Osteocyte (in vitro differentiated cells): Measurements from ENCODE around the gene PARN. TPM values are rescaled to one million over a fixed set of nuclear protein-coding genes. Genes with fewer than 3 reads are reported as not detected.
"Not testable (repeated sequence)": the region's sequence is repeated elsewhere in the genome, so short reads cannot be mapped to it uniquely, and the experiment has no call there.

Experiments
- DNase-seq: peaks from one replicate; pipeline ENCODE4 v3.0.0; 2021; ENCODE audit warnings: mixed read lengths; ENCODE audit not compliant: unreplicated experiment; ENCODE audit errors: extremely low spot score
- H3K27ac Mint-ChIP-seq: one replicate; pipeline ENCODE4 v1.8.0; 2021; ENCODE audit warnings: mild to moderate bottlenecking, mixed read lengths; ENCODE audit not compliant: unreplicated experiment
- H3K27me3 Mint-ChIP-seq: one replicate; pipeline ENCODE4 v1.8.0; 2021; ENCODE audit warnings: mixed read lengths; ENCODE audit not compliant: unreplicated experiment
- H3K36me3 Mint-ChIP-seq: one replicate; pipeline ENCODE4 v1.8.0; 2021; ENCODE audit warnings: mixed read lengths; ENCODE audit not compliant: unreplicated experiment
- H3K4me1 Mint-ChIP-seq: one replicate; pipeline ENCODE4 v1.8.0; 2021; ENCODE audit warnings: mixed read lengths; ENCODE audit not compliant: unreplicated experiment
- H3K4me3 Mint-ChIP-seq: one replicate; pipeline ENCODE4 v1.8.0; 2021; ENCODE audit warnings: mild to moderate bottlenecking, moderate library complexity, mixed read lengths; ENCODE audit not compliant: unreplicated experiment
- H3K9me3 Mint-ChIP-seq: one replicate; pipeline ENCODE4 v1.8.0; 2021; ENCODE audit warnings: mixed read lengths; ENCODE audit not compliant: unreplicated experiment
- total RNA-seq: library from RNA; stranded (reverse); gene quantifications from 2 replicates; pipeline ENCODE4 v1.2.1, GENCODE V29; 2021
- TF ChIP-seq, protein P1 (sequence below): fragments of 200-600 bp; sonication (generic); IDR thresholded peaks from 2 replicates; pipeline ENCODE4 v1.5.0; 2021; ENCODE audit warnings: antibody characterized with exemption, mild to moderate bottlenecking, moderate library complexity

Gene PARN
- total RNA-seq, 1 donor from 2014 or later, result 34.2 TPM

DNA sequence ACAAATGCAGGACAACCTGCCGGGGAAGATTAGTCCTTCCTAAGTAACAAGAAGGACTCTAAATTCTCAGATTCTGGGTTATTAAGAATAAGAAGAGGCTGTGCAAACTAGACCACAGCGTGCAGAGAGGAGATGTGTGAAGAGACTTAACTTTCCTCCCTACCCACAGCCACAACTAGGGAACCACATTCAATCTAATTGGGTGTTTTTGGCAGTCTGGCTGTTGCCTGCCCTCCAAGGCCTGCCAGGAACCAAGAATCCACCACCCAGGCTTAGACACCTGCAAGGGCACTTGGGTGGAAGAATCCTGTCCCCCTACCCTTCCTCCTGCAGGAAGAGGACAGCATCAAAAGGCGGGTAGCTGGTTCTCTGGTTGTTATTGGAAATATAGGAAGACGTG, 202.0 kb downstream of the PARN start:
- no peak overlapping the region for H3K4me3 Mint-ChIP-seq
- peaks cover 11% of the 10 kb centered on the region for H3K36me3 Mint-ChIP-seq
- TF ChIP-seq, protein P1, sequence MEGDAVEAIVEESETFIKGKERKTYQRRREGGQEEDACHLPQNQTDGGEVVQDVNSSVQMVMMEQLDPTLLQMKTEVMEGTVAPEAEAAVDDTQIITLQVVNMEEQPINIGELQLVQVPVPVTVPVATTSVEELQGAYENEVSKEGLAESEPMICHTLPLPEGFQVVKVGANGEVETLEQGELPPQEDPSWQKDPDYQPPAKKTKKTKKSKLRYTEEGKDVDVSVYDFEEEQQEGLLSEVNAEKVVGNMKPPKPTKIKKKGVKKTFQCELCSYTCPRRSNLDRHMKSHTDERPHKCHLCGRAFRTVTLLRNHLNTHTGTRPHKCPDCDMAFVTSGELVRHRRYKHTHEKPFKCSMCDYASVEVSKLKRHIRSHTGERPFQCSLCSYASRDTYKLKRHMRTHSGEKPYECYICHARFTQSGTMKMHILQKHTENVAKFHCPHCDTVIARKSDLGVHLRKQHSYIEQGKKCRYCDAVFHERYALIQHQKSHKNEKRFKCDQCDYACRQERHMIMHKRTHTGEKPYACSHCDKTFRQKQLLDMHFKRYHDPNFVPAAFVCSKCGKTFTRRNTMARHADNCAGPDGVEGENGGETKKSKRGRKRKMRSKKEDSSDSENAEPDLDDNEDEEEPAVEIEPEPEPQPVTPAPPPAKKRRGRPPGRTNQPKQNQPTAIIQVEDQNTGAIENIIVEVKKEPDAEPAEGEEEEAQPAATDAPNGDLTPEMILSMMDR, result no peak
- no peak for DNase-seq
- H3K27ac Mint-ChIP-seq, result no peak overlapping the region
- peaks cover 18% of the 10 kb centered on the region for H3K4me1 Mint-ChIP-seq
- H3K9me3 Mint-ChIP-seq, result peaks cover 6% of the 10 kb centered on the region
- H3K27me3 Mint-ChIP-seq, result no peaks in the 10 kb centered on the region

DNA sequence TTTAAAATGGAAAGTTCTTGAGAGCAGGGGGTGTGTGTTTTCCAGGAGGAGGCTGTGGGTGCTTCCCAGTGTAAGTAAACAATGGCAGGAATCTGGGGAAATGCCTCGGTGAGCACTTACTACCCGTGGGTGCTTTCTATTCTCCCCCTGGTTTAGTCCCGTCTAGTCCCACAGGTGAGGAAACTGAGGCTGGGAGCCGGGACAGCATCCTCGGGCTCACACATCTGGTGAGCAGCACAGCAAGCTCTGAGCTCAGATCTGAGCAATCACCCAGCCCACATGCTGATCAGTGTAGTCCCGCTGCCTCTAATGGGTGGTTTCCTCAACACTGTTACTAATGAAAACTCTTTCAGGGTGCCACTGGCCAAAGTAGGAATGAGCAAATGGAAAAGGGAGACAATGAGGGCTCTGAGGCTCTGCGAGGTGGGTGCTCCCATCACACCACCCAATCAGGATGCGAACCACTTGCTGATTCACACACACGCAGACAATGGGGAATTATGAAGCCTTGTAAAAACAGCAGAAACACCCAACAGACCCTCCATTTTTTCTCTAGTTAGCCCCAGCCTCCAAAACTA, 202.6 kb downstream of the PARN start:
- peaks cover 12% of the 10 kb centered on the region for H3K36me3 Mint-ChIP-seq
- H3K9me3 Mint-ChIP-seq, result peaks cover 5% of the 10 kb centered on the region
- no peak overlapping the region for H3K27ac Mint-ChIP-seq
- no peak overlapping the region for H3K4me3 Mint-ChIP-seq
- H3K4me1 Mint-ChIP-seq, result peaks cover 18% of the 10 kb centered on the region
- no peak for DNase-seq
- H3K27me3 Mint-ChIP-seq, result no peaks in the 10 kb centered on the region
- TF ChIP-seq, protein P1, result no peak

DNA sequence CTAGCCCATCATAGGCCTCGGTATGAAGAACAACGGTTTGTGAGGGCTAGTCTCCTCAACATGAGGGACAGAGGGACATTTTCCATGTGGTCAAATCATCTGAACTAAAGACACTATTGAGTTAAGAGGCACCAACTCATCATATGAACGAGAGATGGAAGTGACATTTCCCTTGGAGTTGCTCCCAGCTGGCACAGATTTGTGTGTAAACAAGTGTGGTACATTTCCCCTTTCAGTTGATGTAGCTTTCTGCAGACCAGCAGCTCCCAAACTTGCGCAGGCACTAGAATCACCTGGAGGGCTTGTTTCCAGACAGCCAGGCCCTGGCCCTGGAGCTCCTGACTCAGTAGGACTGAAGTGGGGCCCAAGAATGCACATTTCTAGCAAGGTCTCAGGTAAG, 205.5 kb downstream of the PARN start:
- no peak overlapping the region for H3K4me3 Mint-ChIP-seq
- H3K4me1 Mint-ChIP-seq, result peaks cover 18% of the 10 kb centered on the region
- no peak for DNase-seq
- no peaks in the 10 kb centered on the region for H3K9me3 Mint-ChIP-seq
- no peaks in the 10 kb centered on the region for H3K27me3 Mint-ChIP-seq
- TF ChIP-seq, protein P1, result no peak
- H3K36me3 Mint-ChIP-seq, result peaks cover 5% of the 10 kb centered on the region
- no peak overlapping the region for H3K27ac Mint-ChIP-seq

DNA sequence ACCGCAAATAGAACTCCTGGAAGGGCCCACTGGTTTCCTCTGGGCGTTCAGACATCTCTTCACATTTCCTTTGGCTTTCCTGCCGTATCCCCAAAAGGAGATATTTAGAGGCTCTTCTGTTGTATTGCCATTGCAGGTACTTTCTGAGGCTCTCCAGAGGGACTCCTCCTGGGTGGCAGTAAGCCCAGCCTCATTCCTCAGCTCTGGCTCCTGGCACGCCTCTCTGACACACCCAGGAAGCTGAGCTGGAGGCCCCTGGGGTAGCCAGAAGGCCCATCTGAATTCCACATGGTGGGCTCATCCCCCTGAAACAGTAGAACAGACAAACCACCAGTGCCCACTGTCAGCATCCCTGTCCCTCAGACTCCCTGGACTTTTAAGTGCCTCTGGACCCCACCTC, 206.7 kb downstream of the PARN start:
- TF ChIP-seq, protein P1, result no peak
- H3K27me3 Mint-ChIP-seq, result no peaks in the 10 kb centered on the region
- peaks cover 24% of the 10 kb centered on the region for H3K4me1 Mint-ChIP-seq
- H3K9me3 Mint-ChIP-seq, result no peaks in the 10 kb centered on the region
- H3K4me3 Mint-ChIP-seq, result no peak overlapping the region
- peaks cover 5% of the 10 kb centered on the region for H3K36me3 Mint-ChIP-seq
- H3K27ac Mint-ChIP-seq, result no peak overlapping the region
- DNase-seq, result no peak

DNA sequence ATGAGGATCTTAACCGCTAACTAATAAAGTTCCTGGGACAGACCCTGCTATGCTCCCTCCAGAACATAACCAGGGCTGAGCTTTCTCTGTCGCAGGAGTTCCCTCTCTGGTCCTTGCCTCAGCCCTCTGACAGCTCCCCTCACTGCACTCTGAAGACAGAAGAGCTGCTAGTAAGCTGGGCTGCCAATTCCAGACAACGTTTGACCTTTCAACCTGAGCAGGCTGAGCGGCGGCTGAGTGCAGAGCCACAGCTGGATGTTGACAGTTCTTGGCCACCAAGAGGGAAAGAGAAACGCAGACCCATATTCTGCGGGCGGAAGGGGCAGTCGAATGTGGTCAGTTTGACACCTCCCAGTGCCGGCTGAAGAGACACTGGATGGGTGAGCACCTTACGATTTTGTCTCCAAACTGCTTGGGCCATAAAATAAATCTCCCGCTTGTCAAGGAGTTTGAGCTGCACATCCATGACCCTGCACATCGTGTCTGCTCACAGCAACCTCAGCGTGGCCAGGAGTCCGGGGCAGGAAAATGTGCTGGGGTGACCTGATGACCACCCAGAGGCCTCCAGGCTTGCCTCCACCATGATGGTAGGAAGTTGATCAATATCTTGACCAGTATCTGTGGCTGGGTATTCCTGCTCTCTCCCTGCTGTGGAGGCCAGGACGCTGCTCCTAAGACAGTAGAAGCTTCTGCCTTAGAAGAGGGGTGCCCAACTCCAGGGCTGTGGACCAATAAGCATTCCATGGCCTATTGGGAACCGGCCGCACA, 209.2 kb downstream of the PARN start:
- H3K9me3 Mint-ChIP-seq, result no peaks in the 10 kb centered on the region
- H3K27ac Mint-ChIP-seq, result no peak overlapping the region
- H3K36me3 Mint-ChIP-seq, result peaks cover 5% of the 10 kb centered on the region
- H3K27me3 Mint-ChIP-seq, result no peaks in the 10 kb centered on the region
- TF ChIP-seq, protein P1, result no peak
- no peak overlapping the region for H3K4me3 Mint-ChIP-seq
- DNase-seq, result no peak
- peaks cover 11% of the 10 kb centered on the region for H3K4me1 Mint-ChIP-seq

DNA sequence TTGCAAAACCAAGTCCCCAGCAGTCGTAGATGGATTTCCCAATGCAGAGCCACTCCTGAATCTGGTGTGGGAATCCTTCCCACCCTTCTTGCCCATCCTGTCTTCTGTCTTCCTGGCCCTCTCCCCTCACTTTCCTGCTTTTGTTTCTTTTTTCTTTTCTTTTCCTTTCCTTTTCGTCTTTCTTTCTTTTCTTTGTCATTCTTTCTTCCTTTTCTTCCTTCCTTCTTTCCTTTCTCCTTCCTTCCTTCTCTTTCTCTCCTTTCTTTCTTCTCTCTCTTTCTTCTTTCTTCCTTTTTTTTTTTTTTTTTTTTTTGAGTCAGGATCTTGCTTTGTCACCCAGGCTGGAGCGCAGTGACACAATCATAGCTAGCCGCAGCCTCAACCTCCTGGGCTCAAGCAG, 209.8 kb downstream of the PARN start:
- H3K36me3 Mint-ChIP-seq, H3K27ac Mint-ChIP-seq, H3K4me3 Mint-ChIP-seq, H3K9me3 Mint-ChIP-seq, H3K27me3 Mint-ChIP-seq, DNase-seq: not testable (repeated sequence)
- H3K4me1 Mint-ChIP-seq, result peaks cover 11% of the 10 kb centered on the region
